HG03439 (cell line): ENCODE measurements around the gene LY6G5B.

ENCODE experiments used
- ATAC-seq: cut with Tn5 transposase; IDR thresholded peaks from one replicate; pipeline ENCODE4 v1.9.1; 2021; ENCODE audit warnings: mild to moderate bottlenecking, moderate library complexity; ENCODE audit not compliant: unreplicated experiment

Gene LY6G5B

GRCh38 chr6:31639449-31639861, 30.3 kb upstream of the LY6G5B start:
- ATAC-seq = no peak

GRCh38 chr6:31640612-31641011, 29.2 kb upstream of the LY6G5B start:
- no peak for ATAC-seq

- ATAC-seq = no peak
Measured at GRCh38 chr6:31641370-31641769, 28.4 kb upstream of the LY6G5B start.

- no peak for ATAC-seq
Measured at GRCh38 chr6:31642798-31643570, 26.8 kb upstream of the LY6G5B start.

- ATAC-seq = no peak
Measured at GRCh38 chr6:31643818-31644454, 25.8 kb upstream of the LY6G5B start.

- ATAC-seq = no peak
Measured at GRCh38 chr6:31645325-31645724, 24.5 kb upstream of the LY6G5B start.

GRCh38 chr6:31651602-31652191, 18.1 kb upstream of the LY6G5B start:
- ATAC-seq = peak; percentile 27

GRCh38 chr6:31652925-31653724, 16.7 kb upstream of the LY6G5B start:
- ATAC-seq = peak; percentile 60

GRCh38 chr6:31654574-31655348, 15.0 kb upstream of the LY6G5B start:
- no peak for ATAC-seq

GRCh38 chr6:31655349-31656237, 14.2 kb upstream of the LY6G5B start, which contains the start of gene APOM:
APOM (plus strand) TSS chr6:31655894; CDS start chr6:31655967, 73 bp downstream.
- ATAC-seq = no peak

GRCh38 chr6:31657406-31658157, 12.2 kb upstream of the LY6G5B start:
- ATAC-seq = no peak

GRCh38 chr6:31658158-31658688, 11.6 kb upstream of the LY6G5B start:
- no peak for ATAC-seq

GRCh38 chr6:31658983-31659648, 10.7 kb upstream of the LY6G5B start:
- ATAC-seq = no peak

- ATAC-seq = peak; percentile 14
Measured at GRCh38 chr6:31659649-31660380, 10.0 kb upstream of the LY6G5B start.

GRCh38 chr6:31660381-31661261, 9.2 kb upstream of the LY6G5B start, which contains the start of gene C6orf47:
C6orf47 (minus strand) TSS chr6:31660778; CDS start chr6:31659947, 831 bp downstream.
- ATAC-seq = peak; percentile 37
